ENCODE data around the gene SLC35A5. TPM values are rescaled to one million over a fixed set of nuclear protein-coding genes. Genes with fewer than 3 reads are reported as not detected.

Gene SLC35A5
- total RNA-seq, 1 experiment from 2014 or later: 39.2 TPM

GRCh38 chr3:112587336-112587735 is 25.5 kb downstream of the SLC35A5 start:
- TF ChIP-seq AFF4 (CRISPR knock-in tag; IDR thresholded peaks at IDR 0.05; ENCODE audit: borderline replicate concordance) (no peak), ZNF121 (CRISPR knock-in tag; IDR thresholded peaks at IDR 0.05) (no peak), FOXJ3 (CRISPR knock-in tag; IDR thresholded peaks at IDR 0.05; ENCODE audit: borderline replicate concordance) (no peak), ZNF416 (CRISPR knock-in tag; IDR thresholded peaks at IDR 0.05) (no peak), GTF2I (CRISPR knock-in tag; conservative IDR thresholded peaks at IDR 0.05) (no peak), E2F1 (CRISPR knock-in tag; IDR thresholded peaks at IDR 0.05) (no peak), FOXP1 (CRISPR knock-in tag; IDR thresholded peaks at IDR 0.05; ENCODE audit: borderline replicate concordance) (no peak), ZNF232 (CRISPR knock-in tag; IDR thresholded peaks at IDR 0.05) (no peak), NFATC4 (CRISPR knock-in tag; IDR thresholded peaks at IDR 0.05) (no peak), ZNF396 (CRISPR knock-in tag; IDR thresholded peaks at IDR 0.05; ENCODE audit: borderline replicate concordance) (no peak), NR3C1 (CRISPR knock-in tag; conservative IDR thresholded peaks at IDR 0.05; ENCODE audit: low read depth) (no peak), HMGXB4 (CRISPR knock-in tag; IDR thresholded peaks at IDR 0.05) (no peak), HMGA2 (CRISPR knock-in tag; IDR thresholded peaks at IDR 0.05) (no peak)
- Mint-ChIP-seq H3K9me3 (no peaks in the 10 kb centered on the region), H3K4me1 (peaks cover 9% of the 10 kb centered on the region), H3K27me3 (ENCODE audit: low read depth) (no peaks in the 10 kb centered on the region), H3K27ac (no peak overlapping the region), H3K36me3 (peaks cover 22% of the 10 kb centered on the region), H3K4me3 (no peak overlapping the region)
- ChIA-PET CTCF (no interaction called here), POLR2A (no interaction called here)
- ATAC-seq: no peak
- no peak for DNase-seq (ENCODE audit: low spot score)

GRCh38 chr3:112593258-112593657 is 31.4 kb downstream of the SLC35A5 start:
- no peak for DNase-seq (ENCODE audit: low spot score)
- no peak for ATAC-seq
- H3K9me3 Mint-ChIP-seq: no peaks in the 10 kb centered on the region
- H3K4me3 Mint-ChIP-seq: no peak overlapping the region
- no peaks in the 10 kb centered on the region for H3K27me3 Mint-ChIP-seq (ENCODE audit: low read depth)
- ChIA-PET POLR2A (no interaction called here), CTCF (interaction anchor here (0.6 kb wide), 1 partner anchor 271 kb away, joined by 3 read pairs; no protein-coding TSS in a partner anchor)
- no peaks in the 10 kb centered on the region for H3K36me3 Mint-ChIP-seq
- no peak for TF ChIP-seq ZBTB43 (CRISPR knock-in tag; IDR thresholded peaks at IDR 0.05)
- TF ChIP-seq HMGA2 (CRISPR knock-in tag; IDR thresholded peaks at IDR 0.05): no peak
- TF ChIP-seq E2F4 (CRISPR knock-in tag; IDR thresholded peaks at IDR 0.05; ENCODE audit: borderline replicate concordance, low read depth): no peak
- TF ChIP-seq CBFB (CRISPR knock-in tag; IDR thresholded peaks at IDR 0.05; ENCODE audit: low read depth): no peak
- TF ChIP-seq CREM (CRISPR knock-in tag; IDR thresholded peaks at IDR 0.05): no peak
- no peak for TF ChIP-seq IRF2 (CRISPR knock-in tag; IDR thresholded peaks at IDR 0.05; ENCODE audit: borderline replicate concordance, low read depth)
- TF ChIP-seq SP1 (CRISPR knock-in tag; conservative IDR thresholded peaks at IDR 0.05): no peak
- no peak for TF ChIP-seq CREB1 (CRISPR knock-in tag; IDR thresholded peaks at IDR 0.05)
- TF ChIP-seq NR1H2 (CRISPR knock-in tag; IDR thresholded peaks at IDR 0.05): no peak
- no peak overlapping the region for H3K27ac Mint-ChIP-seq
- peaks cover 12% of the 10 kb centered on the region for H3K4me1 Mint-ChIP-seq
